ENCODE results near the gene ZSCAN4. TPM values are rescaled to one million over a fixed set of nuclear protein-coding genes. Genes with fewer than 3 reads are reported as not detected.

ZSCAN4 gene
- total RNA-seq, 1 donor from 2014 or later = not detected

- no peak for TF ChIP-seq CTCF (IDR thresholded peaks at IDR 0.05; ENCODE audit: insufficient read depth, low read length, poor library complexity, severe bottlenecking)
- Histone ChIP-seq H3K36me3 (ENCODE audit: control insufficient read depth, insufficient read depth, low read length) (peaks cover 2% of the 10 kb centered on the region), H3K4me3 (ENCODE audit: low read depth, low read length) (peak overlapping the region; percentile 77), H3K27me3 (ENCODE audit: control insufficient read depth, insufficient read depth, low read length) (no peaks in the 10 kb centered on the region)
- no peak for DNase-seq (ENCODE audit: low read depth)
Observed at GRCh38 chr19:57682226-57682766, 13.6 kb downstream of the ZSCAN4 start.

GRCh38 chr19:57686727-57687126 is 18.0 kb downstream of the ZSCAN4 start:
- no peak for DNase-seq (ENCODE audit: low read depth)
- TF ChIP-seq CTCF (IDR thresholded peaks at IDR 0.05; ENCODE audit: insufficient read depth, low read length, poor library complexity, severe bottlenecking) = no peak
- Histone ChIP-seq H3K36me3 (ENCODE audit: control insufficient read depth, insufficient read depth, low read length) (peaks cover 2% of the 10 kb centered on the region), H3K4me3 (ENCODE audit: low read depth, low read length) (no peak overlapping the region), H3K27me3 (ENCODE audit: control insufficient read depth, insufficient read depth, low read length) (no peaks in the 10 kb centered on the region)

- no peak for TF ChIP-seq CTCF (IDR thresholded peaks at IDR 0.05; ENCODE audit: insufficient read depth, low read length, poor library complexity, severe bottlenecking)
- no peak for DNase-seq (ENCODE audit: low read depth)
- H3K27me3 ChIP-seq (ENCODE audit: control insufficient read depth, insufficient read depth, low read length) = no peaks in the 10 kb centered on the region
- H3K4me3 ChIP-seq (ENCODE audit: low read depth, low read length) = no peak overlapping the region
- H3K36me3 ChIP-seq (ENCODE audit: control insufficient read depth, insufficient read depth, low read length) = peaks cover 2% of the 10 kb centered on the region
Observed at GRCh38 chr19:57687363-57688010, 18.8 kb downstream of the ZSCAN4 start.

GRCh38 chr19:57688011-57688763 is 19.5 kb downstream of the ZSCAN4 start:
- Histone ChIP-seq H3K4me3 (ENCODE audit: low read depth, low read length) (no peak overlapping the region), H3K36me3 (ENCODE audit: control insufficient read depth, insufficient read depth, low read length) (peaks cover 2% of the 10 kb centered on the region), H3K27me3 (ENCODE audit: control insufficient read depth, insufficient read depth, low read length) (no peaks in the 10 kb centered on the region)
- no peak for DNase-seq (ENCODE audit: low read depth)
- no peak for TF ChIP-seq CTCF (IDR thresholded peaks at IDR 0.05; ENCODE audit: insufficient read depth, low read length, poor library complexity, severe bottlenecking)

- no peak overlapping the region for H3K4me3 ChIP-seq (ENCODE audit: low read depth, low read length)
- peaks cover 2% of the 10 kb centered on the region for H3K36me3 ChIP-seq (ENCODE audit: control insufficient read depth, insufficient read depth, low read length)
- DNase-seq (ENCODE audit: low read depth) = no peak
- TF ChIP-seq CTCF (IDR thresholded peaks at IDR 0.05; ENCODE audit: insufficient read depth, low read length, poor library complexity, severe bottlenecking) = no peak
- H3K27me3 ChIP-seq (ENCODE audit: control insufficient read depth, insufficient read depth, low read length) = no peaks in the 10 kb centered on the region
Observed at GRCh38 chr19:57689750-57690149, 21.0 kb downstream of the ZSCAN4 start.

Data from kidney epithelial cell (primary cell).